ENCODE measurements around the gene PCDHB10.
"Not testable (repeated sequence)": the region's sequence is repeated elsewhere in the genome, so short reads cannot be mapped to it uniquely, and the experiment has no call there.

Gene PCDHB10

DNA sequence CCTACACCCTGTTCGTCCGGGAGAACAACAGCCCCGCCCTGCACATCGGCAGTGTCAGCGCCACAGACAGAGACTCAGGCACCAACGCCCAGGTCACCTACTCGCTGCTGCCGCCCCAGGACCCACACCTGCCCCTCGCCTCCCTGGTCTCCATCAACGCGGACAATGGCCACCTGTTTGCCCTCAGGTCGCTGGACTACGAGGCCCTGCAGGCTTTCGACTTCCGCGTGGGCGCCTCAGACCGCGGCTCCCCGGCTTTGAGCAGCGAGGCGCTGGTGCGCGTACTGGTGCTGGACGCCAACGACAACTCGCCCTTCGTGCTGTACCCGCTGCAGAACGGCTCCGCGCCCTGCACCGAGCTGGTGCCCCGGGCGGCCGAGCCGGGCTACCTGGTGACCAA lies 3.5 kb upstream of the PCDHB10 start:
- DNase-seq, result not testable (repeated sequence)

DNA sequence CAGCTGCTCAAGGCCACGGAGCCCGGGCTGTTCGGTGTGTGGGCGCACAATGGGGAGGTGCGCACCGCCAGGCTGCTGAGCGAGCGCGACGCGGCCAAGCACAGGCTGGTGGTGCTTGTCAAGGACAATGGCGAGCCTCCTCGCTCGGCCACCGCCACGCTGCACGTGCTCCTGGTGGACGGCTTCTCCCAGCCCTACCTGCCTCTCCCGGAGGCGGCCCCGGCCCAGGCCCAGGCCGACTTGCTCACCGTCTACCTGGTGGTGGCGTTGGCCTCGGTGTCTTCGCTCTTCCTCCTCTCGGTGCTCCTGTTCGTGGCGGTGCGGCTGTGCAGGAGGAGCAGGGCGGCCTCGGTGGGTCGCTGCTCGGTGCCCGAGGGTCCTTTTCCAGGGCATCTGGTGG lies 3.0 kb upstream of the PCDHB10 start:
- not testable (repeated sequence) for DNase-seq

DNA sequence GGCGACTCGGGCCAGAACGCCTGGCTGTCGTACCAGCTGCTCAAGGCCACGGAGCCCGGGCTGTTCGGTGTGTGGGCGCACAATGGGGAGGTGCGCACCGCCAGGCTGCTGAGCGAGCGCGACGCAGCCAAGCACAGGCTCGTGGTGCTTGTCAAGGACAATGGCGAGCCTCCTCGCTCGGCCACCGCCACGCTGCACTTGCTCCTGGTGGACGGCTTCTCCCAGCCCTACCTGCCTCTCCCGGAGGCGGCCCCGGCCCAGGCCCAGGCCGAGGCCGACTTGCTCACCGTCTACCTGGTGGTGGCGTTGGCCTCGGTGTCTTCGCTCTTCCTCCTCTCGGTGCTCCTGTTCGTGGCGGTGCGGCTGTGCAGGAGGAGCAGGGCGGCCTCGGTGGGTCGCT lies 2.2 kb downstream of the PCDHB10 start:
- DNase-seq, result not testable (repeated sequence)

DNA sequence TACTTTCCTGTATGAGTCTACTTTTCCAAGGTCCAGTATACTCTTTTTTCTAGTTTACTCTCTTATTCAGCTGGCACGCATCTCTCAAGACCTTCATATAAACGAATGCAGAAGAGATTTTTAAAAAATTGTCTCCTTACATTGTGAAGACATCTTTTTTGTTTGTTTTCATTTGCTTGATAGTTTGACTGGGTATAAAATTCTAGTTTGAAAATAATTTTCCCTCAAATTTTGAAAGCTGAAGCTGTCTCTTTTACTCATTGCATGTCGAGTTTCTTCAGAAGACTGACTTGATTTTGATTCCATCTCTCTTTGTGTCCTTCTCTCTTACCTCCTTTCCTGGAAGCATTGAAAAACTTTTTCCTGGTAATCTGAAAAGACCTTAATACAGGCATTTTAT lies 4.2 kb downstream of the PCDHB10 start:
- DNase-seq, result no peak

DNA sequence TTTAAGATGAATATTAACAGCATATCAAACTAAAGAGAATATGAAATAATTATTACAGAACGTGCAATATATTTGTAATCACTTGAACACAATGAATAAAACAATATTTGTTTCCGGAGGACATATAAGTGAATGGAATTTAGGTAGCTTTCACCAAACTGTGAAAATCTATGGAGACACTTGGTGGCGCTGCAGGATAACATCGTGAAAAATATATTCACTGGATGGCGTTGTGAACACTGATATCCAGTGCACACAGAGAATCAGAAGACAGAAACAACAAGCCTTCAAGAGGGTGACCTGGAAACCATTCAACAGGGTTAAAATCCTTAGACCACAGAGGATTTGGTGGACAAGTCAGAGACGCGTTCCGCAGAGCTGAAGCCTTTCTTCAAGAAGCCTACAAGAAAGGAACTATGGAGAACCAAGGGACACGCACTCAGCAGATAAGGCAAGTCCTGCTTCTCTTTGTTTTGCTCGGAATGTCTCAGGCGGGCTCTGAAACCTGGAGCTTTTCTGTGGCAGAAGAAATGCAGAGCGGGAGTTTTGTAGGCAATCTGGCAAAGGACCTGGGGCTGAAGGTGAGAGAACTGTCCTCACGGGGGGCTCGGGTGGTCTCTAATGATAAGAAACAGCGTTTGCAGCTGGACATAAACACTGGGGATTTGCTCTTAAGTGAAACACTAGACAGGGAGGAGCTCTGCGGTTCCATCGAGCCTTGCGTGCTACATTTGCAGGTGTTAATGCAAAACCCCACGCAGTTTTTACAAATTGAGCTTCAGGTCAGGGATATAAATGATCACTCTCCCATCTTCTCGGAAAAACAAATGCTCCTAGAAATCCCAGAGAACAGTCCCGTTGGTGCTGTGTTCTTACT lies 7.4 kb downstream of the PCDHB10 start, which contains the start of gene PCDHB11:
Gene PCDHB11, plus strand, starts transcription at position 269 of the 877 bp plus-strand sequence. Its CDS starts 148 bp downstream, at position 417.
- DNase-seq, result no peak

GRCh38 chr5:141201126-141201525 lies 9.0 kb downstream of the PCDHB10 start:
- DNase-seq, result not testable (repeated sequence)

DNA sequence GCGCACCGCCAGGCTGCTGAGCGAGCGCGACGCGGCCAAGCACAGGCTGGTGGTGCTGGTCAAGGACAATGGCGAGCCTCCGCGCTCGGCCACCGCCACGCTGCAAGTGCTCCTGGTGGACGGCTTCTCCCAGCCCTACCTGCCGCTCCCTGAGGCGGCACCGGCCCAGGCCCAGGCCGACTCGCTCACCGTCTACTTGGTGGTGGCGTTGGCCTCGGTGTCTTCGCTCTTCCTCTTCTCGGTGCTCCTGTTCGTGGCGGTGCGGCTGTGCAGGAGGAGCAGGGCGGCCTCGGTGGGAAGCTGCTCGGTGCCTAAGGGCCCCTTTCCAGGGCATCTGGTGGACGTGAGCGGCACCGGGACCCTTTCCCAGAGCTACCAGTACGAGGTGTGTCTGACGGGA lies 9.5 kb downstream of the PCDHB10 start:
- DNase-seq, result not testable (repeated sequence)

DNA sequence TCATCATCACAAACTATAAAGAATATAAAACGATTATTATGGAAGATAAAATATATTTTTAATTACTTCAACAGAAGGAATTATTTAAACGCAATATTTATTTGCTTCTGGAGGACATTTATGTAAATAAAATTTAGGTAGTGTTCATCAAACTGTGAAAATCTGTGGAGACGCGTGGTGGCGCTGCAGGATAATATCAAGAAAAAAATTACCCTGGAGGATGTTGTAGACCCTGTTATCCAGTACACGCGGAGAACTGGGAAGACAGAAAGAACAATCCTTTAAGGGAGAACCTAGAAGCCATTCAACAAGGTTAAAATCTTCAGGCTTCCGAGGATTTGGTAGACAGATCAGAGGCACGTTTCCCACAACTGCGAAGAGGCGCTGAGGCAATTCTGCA lies 16.3 kb downstream of the PCDHB10 start, which contains the start of gene PCDHB12:
Gene PCDHB12, plus strand, starts transcription at position 242 of the 400 bp plus-strand sequence. CDS start 189 bp downstream, outside the sequence.
- no peak for DNase-seq

- DNase-seq, result not testable (repeated sequence)
Observed at GRCh38 chr5:141210281-141210680, 18.1 kb downstream of the PCDHB10 start.

GRCh38 chr5:141210849-141211248 lies 18.7 kb downstream of the PCDHB10 start:
- DNase-seq, result not testable (repeated sequence)

DNA sequence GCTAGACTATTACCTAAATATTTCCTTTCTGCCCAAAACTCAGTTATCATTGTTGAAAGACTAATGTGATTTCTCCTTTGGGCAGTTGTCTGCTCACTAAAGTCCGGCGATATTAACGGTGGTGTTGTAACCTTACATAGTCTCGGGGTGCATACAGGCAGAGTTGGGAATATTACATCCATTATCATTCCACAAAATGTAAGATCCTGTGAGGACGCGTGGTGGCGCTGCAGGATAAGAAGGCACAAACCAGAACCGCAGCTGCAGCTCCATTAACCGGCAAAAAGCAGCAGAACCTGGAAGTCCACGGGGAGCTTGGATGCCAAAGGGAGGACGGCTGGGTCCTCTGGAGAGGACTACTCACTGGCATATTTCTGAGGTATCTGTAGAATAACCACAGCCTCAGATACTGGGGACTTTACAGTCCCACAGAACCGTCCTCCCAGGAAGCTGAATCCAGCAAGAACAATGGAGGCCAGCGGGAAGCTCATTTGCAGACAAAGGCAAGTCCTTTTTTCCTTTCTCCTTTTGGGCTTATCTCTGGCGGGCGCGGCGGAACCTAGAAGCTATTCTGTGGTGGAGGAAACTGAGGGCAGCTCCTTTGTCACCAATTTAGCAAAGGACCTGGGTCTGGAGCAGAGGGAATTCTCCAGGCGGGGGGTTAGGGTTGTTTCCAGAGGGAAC lies 21.6 kb downstream of the PCDHB10 start, which contains the start of gene PCDHB13:
Gene PCDHB13, plus strand, starts transcription at position 264 of the 684 bp plus-strand sequence. Its CDS starts 205 bp downstream, at position 469.
- DNase-seq, result not testable (repeated sequence)

GRCh38 chr5:141214583-141214982 lies 22.4 kb downstream of the PCDHB10 start:
- DNase-seq, result not testable (repeated sequence)

GRCh38 chr5:141215504-141215903 lies 23.4 kb downstream of the PCDHB10 start:
- DNase-seq, result not testable (repeated sequence)

GRCh38 chr5:141216035-141216434 lies 23.9 kb downstream of the PCDHB10 start:
- DNase-seq, result not testable (repeated sequence)

DNA sequence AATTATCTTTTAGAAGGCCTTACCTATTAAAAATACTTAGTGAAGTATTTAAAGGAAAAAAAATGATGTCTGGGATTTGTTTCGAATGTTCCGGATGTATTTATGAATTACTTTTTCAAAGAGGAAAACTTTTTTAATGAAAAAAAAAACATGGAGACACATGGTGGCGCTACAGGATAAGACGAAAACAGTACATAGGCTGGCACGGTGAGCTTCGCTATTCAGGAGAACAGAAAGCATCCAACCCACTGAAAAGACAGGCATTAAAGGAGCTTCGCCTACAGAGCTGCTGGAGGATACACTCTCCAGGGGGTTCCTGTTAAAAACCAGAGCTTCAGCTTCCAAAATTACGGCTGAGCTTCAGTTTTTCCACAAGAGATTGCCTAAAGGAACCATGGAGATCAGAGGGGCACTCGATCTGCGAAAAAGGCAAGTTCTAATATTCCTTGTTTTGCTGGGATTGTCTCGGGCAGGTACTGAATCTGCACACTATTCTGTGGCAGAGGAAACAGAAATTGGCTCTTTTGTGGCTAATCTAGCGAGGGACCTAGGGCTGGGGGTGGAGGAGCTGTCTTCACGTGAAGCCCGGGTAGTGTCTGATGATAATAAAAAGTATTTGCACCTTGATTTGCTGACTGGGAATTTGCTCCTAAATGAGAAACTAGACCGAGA lies 31.1 kb downstream of the PCDHB10 start, which contains the start of gene PCDHB14:
Gene PCDHB14, plus strand, starts transcription at position 232 of the 672 bp plus-strand sequence. Its CDS starts 163 bp downstream, at position 395.
- DNase-seq, result no peak

- DNase-seq, result not testable (repeated sequence)
Observed at GRCh38 chr5:141224844-141225243, 32.7 kb downstream of the PCDHB10 start.

DNA sequence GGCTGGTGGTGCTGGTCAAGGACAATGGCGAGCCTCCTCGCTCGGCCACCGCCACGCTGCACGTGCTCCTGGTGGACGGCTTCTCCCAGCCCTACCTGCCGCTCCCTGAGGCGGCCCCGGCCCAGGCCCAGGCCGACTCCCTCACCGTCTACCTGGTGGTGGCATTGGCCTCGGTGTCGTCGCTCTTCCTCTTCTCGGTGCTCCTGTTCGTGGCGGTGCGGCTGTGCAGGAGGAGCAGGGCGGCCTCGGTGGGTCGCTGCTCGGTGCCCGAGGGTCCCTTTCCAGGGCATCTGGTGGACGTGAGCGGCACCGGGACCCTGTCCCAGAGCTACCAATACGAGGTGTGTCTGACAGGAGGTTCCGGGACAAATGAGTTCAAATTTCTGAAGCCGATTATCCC lies 33.3 kb downstream of the PCDHB10 start:
- DNase-seq, result not testable (repeated sequence)

GRCh38 chr5:141234109-141234667 lies 42.0 kb downstream of the PCDHB10 start:
- DNase-seq, result no peak

- DNase-seq, result not testable (repeated sequence)
Observed at GRCh38 chr5:141235922-141236321, 43.8 kb downstream of the PCDHB10 start.

- no peak for DNase-seq
Observed at GRCh38 chr5:141236516-141237313, 44.6 kb downstream of the PCDHB10 start.

DNA sequence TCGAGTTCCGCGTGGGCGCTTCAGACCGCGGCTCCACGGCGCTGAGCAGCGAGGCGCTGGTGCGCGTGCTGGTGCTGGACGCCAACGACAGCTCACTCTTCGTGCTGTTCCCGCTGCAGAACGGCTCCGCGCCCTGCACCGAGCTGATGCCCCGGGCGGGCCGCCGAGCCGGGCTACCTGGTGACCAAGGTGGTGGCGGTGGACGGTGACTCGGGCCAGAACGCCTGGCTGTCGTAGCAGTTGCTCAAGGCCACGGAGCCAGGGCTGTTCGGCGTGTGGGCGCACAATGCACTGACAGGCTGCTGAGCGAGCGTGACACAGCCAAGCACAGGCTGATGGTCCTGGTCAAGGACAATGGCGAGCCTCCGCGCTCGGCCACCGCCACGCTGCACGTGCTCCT lies 49.3 kb downstream of the PCDHB10 start:
- DNase-seq, result no peak
